ENCODE data around the gene TNFRSF13B. TPM values are rescaled to one million over a fixed set of nuclear protein-coding genes. Genes with fewer than 3 reads are reported as not detected.

The TNFRSF13B gene
- total RNA-seq, 1 donor from 2014 or later, result not detected

DNA sequence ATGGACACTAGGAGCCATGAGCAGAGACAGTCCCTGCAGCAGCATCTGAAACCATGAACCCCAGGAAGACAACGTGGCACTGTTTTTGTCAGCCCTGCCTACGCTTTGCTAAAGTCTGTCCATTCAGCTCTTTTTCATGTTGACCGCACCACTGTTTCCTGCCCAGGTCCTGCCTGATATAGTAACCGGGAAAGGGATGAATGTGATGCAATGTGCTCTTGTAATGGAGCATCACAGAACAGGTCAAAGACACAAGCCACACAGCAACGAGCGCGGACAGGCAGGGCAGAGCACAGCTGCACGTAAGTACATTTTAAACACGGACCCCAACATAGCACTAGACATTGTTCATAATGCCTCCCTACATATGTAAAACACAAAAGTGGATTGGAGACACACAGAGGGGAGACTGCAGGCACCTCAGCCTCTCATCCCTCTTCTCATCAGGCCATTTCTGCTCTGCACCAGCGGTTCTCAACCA, 16.9 kb upstream of the TNFRSF13B start:
- Histone ChIP-seq H3K9me3 (no peaks in the 10 kb centered on the region), H3K27me3 (no peaks in the 10 kb centered on the region), H3K4me3 (no peak overlapping the region), H3K4me1 (no peaks in the 10 kb centered on the region), H3K36me3 (no peaks in the 10 kb centered on the region), H3K27ac (no peak overlapping the region)
- TF ChIP-seq, protein P1, sequence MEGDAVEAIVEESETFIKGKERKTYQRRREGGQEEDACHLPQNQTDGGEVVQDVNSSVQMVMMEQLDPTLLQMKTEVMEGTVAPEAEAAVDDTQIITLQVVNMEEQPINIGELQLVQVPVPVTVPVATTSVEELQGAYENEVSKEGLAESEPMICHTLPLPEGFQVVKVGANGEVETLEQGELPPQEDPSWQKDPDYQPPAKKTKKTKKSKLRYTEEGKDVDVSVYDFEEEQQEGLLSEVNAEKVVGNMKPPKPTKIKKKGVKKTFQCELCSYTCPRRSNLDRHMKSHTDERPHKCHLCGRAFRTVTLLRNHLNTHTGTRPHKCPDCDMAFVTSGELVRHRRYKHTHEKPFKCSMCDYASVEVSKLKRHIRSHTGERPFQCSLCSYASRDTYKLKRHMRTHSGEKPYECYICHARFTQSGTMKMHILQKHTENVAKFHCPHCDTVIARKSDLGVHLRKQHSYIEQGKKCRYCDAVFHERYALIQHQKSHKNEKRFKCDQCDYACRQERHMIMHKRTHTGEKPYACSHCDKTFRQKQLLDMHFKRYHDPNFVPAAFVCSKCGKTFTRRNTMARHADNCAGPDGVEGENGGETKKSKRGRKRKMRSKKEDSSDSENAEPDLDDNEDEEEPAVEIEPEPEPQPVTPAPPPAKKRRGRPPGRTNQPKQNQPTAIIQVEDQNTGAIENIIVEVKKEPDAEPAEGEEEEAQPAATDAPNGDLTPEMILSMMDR (IDR thresholded peaks at IDR 0.05), result no peak
- intact Hi-C loops (cut with DNase I), result no loop called here
- no peak for DNase-seq (ENCODE audit: low spot score in 2 of 2)

DNA sequence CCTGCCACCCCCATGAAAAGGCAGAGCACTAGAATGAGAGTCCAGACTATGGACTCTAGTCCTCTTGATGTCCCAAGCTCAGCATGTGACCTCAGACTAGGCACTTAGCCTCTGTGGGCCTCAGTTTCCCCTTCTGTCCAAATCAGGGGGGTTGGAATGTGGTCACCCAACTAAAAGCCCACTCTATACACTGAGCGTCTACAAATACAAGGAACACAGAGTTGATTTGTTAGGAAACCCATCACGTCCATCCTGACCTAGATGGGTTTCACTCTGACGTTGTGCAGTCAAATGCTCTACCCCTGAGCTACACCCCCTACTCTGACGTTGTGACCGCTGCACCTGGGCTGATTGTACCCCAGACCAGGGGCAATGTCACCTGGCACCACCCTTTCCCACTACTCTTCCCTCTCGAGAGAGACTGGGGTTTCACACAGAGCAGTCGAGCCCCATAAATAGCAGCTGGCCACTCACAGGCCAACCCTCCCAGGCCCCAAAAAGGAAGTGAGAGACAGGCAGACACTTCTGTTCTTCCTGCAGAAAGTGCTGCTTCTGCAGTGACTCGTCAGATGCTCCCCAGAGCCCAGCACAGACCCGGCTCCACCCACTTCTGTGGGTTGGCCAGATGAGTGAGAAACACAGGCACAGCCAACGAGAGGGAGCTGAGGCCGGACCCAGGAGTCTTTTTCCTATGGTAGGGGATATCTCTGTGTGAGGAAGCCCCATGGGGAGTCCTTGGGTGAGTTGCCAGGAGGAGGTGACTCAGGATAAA, 16.1 kb upstream of the TNFRSF13B start:
- DNase-seq (ENCODE audit: low spot score in 2 of 2), result peak; percentile 54 to 84
- Histone ChIP-seq H3K9me3 (no peaks in the 10 kb centered on the region), H3K4me1 (no peaks in the 10 kb centered on the region), H3K27me3 (no peaks in the 10 kb centered on the region), H3K27ac (no peak overlapping the region), H3K4me3 (no peak overlapping the region), H3K36me3 (no peaks in the 10 kb centered on the region)
- TF ChIP-seq, protein P1 (IDR thresholded peaks at IDR 0.05), result no peak
- intact Hi-C loops (cut with DNase I), result no loop called here

DNA sequence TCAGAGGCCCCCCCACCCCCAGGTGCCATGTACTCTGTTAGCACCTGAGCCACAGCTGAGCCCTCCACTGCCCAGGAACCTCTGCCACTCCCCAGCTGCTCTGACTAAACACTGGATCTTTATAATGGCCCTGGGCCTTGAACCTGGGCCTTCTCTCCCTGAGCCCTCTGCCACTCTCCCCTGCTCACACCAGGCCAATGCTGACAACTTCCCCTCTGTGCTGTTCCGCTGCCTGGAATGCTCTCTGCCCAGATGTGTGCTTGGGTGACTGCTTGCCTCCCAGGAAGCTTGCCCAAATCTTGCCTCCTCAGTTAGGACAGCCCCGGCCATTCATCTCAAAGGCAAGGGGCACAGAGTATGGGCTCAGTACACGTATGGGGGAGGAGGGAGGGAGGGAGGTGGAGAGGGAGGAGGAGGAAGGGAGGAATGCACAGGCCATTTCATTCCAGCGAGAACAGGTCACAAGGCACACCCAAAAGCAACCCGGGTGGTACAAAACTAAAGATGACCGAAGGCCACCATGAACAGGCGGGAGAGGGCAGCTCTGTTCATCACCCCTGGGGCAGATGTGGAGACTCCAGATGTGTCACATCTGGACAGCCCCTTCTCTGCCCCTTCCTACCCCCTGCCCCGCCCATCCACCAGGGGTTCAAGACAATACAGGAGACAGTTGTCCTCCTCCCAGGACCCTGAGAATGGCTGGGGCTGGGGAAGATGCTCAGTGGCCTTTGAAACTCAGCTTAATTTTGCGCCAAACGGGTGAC, 15.3 kb upstream of the TNFRSF13B start:
- Histone ChIP-seq H3K9me3 (no peaks in the 10 kb centered on the region), H3K4me1 (no peaks in the 10 kb centered on the region), H3K36me3 (no peaks in the 10 kb centered on the region), H3K27ac (no peak overlapping the region), H3K4me3 (no peak overlapping the region), H3K27me3 (no peaks in the 10 kb centered on the region)
- no peak for DNase-seq (ENCODE audit: low spot score in 2 of 2)
- TF ChIP-seq, protein P1 (IDR thresholded peaks at IDR 0.05), result no peak
- intact Hi-C loops (cut with DNase I), result no loop called here

DNA sequence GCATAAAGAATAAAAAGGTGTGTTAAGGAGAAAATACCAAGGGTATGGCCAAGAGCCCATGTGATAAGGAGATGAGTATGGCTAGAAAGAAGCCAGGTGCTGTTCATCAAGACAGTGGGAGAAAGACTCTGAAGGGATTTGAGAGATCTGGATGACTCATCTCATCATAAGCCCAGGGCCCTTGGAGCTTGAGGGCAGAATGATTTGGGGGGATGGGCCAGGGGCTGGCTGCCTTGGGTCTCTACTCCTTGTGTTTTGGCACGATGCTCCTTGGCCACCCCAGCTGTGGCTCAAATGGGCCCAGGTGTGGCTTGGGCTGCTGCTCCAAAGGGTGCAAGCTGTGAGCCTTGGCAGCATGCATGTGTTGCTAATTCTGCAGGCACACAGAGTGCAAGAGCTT, 14.5 kb upstream of the TNFRSF13B start:
- intact Hi-C loops (cut with DNase I), result no loop called here
- DNase-seq (ENCODE audit: low spot score in 2 of 2), result no peak
- no peaks in the 10 kb centered on the region for H3K9me3 ChIP-seq
- H3K27me3 ChIP-seq, result no peaks in the 10 kb centered on the region
- H3K27ac ChIP-seq, result no peak overlapping the region
- H3K4me1 ChIP-seq, result no peaks in the 10 kb centered on the region
- no peaks in the 10 kb centered on the region for H3K36me3 ChIP-seq
- TF ChIP-seq, protein P1 (IDR thresholded peaks at IDR 0.05), result no peak
- H3K4me3 ChIP-seq, result no peak overlapping the region

DNA sequence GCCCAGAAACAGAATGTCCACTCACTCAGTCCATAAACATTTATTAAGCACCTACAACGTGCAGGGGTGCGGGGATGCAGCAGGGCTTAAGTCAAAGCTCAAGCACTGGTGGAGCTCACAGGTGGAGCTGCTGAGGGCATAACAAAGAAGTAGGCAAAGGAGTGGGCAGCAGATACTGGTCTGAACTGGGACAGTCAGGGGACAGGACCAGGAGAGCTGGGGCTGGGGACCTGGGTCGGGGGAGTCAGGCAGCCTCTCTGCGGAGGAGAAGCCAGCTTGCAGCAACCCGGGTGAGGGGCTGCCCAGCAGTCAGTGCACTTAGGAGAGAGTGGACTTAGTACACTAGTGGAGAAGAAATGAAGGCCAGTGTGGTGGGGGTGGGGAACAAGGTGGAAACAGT, 10.0 kb upstream of the TNFRSF13B start:
- H3K27me3 ChIP-seq, result no peaks in the 10 kb centered on the region
- intact Hi-C loops (cut with DNase I), result no loop called here
- TF ChIP-seq, protein P1 (IDR thresholded peaks at IDR 0.05), result no peak
- no peak for DNase-seq (ENCODE audit: low spot score in 2 of 2)
- H3K36me3 ChIP-seq, result no peaks in the 10 kb centered on the region
- no peak overlapping the region for H3K4me3 ChIP-seq
- H3K9me3 ChIP-seq, result no peaks in the 10 kb centered on the region
- H3K4me1 ChIP-seq, result no peaks in the 10 kb centered on the region
- no peak overlapping the region for H3K27ac ChIP-seq
